Measurements from ENCODE around the gene RRP9.
A peak's percentile ranks its signal among the peaks of the same experiment; 100 is the strongest.

Gene RRP9

DNA sequence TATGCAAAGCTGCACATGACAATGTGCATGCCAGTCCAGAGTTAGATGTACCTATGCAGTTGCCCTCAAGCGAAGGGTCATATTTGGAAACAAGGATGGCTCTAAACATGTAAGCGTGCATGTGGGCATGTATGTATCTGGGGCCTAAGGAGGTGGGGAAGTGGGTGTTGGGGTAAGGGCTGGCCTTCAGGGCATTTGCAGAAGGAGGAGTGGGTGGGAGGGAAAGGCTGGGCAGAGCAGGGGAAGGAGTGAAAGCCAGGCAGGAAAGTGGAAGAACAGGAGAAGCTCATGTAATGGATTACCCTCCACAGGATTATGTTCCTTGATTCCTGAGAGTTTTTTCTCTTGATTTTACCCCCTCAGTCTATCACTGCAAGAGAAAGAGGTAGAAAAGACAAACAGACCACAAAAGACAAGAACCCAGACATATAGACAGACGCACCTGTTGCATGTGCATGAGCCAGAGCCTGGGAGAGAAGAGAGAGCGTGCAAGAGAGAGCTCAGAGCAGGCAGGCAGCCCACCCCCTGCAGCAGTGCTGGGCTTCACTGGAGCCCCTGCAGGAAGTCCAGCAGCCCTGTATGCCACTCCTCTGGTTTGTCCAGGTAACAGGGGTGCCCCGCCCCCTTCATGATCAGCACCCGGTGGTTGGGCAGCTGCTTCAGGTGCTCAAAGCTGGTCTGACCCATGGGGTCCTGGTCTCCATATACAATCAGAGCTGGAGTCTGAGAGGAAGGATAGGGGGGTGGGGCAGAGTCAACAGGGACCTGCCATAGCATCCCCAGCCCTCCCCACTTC lies 27.4 kb upstream of the RRP9 start:
- H3K9ac ChIP-seq (ENCODE audit: low read depth, low read length): no peak overlapping the region
- H3K4me3 ChIP-seq (ENCODE audit: low read depth, low read length): peak overlapping the region; percentile 41
- H3K36me3 ChIP-seq (ENCODE audit: control insufficient read depth, insufficient read depth, low read length): peaks cover 5% of the 10 kb centered on the region
- H3K4me1 ChIP-seq (ENCODE audit: control insufficient read depth, insufficient read depth, low read length): peaks cover 27% of the 10 kb centered on the region
- no peaks in the 10 kb centered on the region for H3K9me3 ChIP-seq (ENCODE audit: control insufficient read depth, insufficient read depth, low read length)
- H3K27me3 ChIP-seq (ENCODE audit: control insufficient read depth, insufficient read depth, low read length): peaks cover 19% of the 10 kb centered on the region

DNA sequence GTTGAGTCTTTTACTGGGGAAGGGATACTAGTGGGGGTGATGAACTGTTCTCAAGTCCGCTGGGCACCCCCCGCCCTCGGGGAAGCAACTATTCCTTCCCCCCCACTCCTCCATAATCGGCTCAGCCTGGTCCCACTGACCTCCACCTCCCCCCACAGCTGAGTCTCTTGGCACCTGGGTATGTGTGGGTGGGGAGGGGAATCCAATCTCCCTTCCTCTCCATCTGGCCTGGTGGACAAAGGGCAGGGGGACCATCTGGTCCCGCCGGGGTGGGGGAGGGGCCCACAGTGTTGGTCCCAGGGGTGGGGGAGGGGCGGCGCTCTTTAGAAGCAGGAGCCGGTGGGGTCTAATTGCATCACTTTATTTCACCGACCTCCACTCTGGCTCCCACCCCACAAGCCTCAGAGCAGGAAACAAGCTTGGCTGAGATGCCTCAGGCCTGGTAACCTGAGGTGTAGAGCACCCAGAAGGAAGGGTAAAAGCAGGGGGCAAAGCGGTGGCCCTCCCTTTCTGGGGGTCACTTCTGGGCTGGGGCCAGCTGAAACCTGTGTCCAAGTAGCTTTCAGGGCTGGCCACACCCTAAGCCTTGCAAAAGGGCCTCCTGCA lies 26.6 kb upstream of the RRP9 start:
- peaks cover 26% of the 10 kb centered on the region for H3K4me1 ChIP-seq (ENCODE audit: control insufficient read depth, insufficient read depth, low read length)
- no peaks in the 10 kb centered on the region for H3K9me3 ChIP-seq (ENCODE audit: control insufficient read depth, insufficient read depth, low read length)
- peak overlapping the region; percentile 73 for H3K9ac ChIP-seq (ENCODE audit: low read depth, low read length)
- peak overlapping the region; percentile 78 for H3K4me3 ChIP-seq (ENCODE audit: low read depth, low read length)
- H3K27me3 ChIP-seq (ENCODE audit: control insufficient read depth, insufficient read depth, low read length): peaks cover 18% of the 10 kb centered on the region
- peaks cover 5% of the 10 kb centered on the region for H3K36me3 ChIP-seq (ENCODE audit: control insufficient read depth, insufficient read depth, low read length)

DNA sequence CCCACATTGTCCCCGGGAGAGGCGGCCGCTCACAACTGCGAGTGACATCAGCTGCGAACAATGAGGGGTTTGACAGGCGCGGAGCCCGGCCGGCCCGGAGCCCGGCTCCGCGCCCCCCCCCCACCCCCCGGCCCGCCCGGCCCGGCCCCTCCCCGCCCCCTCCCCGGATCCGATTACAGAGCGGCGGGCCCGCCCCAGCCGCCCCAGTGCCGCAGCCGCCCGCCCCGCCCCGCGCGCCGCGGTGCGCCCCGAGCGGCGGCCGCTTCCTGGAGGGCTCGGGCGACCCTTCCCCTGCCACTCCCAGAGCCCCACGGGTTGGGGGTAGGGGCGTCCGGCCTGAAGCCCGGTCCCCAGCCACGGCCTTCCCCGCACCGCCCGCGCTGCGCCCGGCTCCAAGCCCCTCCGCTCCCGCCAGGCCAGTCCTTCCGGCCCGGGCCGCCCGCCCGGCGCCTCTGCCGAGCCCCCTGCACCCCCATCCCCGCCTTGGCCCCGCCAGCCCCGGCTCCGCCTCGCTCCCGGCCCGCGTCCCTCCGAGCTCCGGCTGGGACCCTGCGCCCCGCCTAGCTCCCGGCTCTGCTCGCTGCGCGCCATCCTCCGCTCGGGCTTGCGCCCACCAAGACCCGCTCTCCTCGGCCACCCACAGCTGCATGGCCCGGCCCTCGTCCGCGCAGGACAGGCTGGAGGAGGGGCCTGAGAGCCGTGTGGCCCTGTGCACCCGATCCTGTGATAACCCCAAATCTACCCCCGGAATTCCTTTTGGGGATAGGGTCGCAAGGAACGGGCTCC lies 25.9 kb upstream of the RRP9 start, which contains the start of gene PCBP4:
Gene PCBP4, minus strand, starts transcription at position 71 of the 786 bp plus-strand sequence. CDS start 6,214 bp downstream, outside the sequence.
- no peaks in the 10 kb centered on the region for H3K9me3 ChIP-seq (ENCODE audit: control insufficient read depth, insufficient read depth, low read length)
- peak within 1 kb of the TSS; percentile 78 for H3K4me3 ChIP-seq (ENCODE audit: low read depth, low read length)
- peaks cover 29% of the 10 kb centered on the region for H3K4me1 ChIP-seq (ENCODE audit: control insufficient read depth, insufficient read depth, low read length)
- H3K36me3 ChIP-seq (ENCODE audit: control insufficient read depth, insufficient read depth, low read length): peaks cover 5% of the 10 kb centered on the region
- peaks cover 22% of the 10 kb centered on the region for H3K27me3 ChIP-seq (ENCODE audit: control insufficient read depth, insufficient read depth, low read length)
- peak within 1 kb of the TSS; percentile 73 for H3K9ac ChIP-seq (ENCODE audit: low read depth, low read length)

DNA sequence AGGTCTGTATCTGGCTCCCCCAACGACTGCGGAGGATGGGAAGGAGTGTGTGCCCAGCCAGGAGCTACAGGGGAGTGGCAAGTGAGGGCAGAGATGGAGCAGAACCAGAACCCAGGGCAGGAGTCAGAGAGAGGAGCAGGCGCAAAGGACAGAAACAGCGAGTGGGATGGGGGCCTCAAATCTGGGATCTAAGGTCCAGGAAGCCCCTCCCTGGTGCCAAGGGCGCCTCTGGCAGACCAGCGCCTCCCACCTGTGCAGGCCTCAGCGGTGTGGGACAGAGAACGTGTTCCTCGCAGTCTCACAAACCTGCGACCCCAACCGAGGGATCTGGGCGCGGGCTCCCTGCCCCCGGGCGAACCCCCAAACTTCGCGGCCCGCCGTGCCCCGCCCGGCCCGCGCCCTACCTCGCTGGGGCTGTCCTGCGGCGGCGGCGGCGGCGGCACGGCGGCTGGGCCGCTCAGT lies 25.2 kb upstream of the RRP9 start:
- Histone ChIP-seq H3K4me1 (ENCODE audit: control insufficient read depth, insufficient read depth, low read length) (peaks cover 29% of the 10 kb centered on the region), H3K36me3 (ENCODE audit: control insufficient read depth, insufficient read depth, low read length) (peaks cover 5% of the 10 kb centered on the region), H3K27me3 (ENCODE audit: control insufficient read depth, insufficient read depth, low read length) (peaks cover 26% of the 10 kb centered on the region), H3K9me3 (ENCODE audit: control insufficient read depth, insufficient read depth, low read length) (no peaks in the 10 kb centered on the region), H3K4me3 (ENCODE audit: low read depth, low read length) (peak overlapping the region; percentile 61), H3K9ac (ENCODE audit: low read depth, low read length) (no peak overlapping the region)

DNA sequence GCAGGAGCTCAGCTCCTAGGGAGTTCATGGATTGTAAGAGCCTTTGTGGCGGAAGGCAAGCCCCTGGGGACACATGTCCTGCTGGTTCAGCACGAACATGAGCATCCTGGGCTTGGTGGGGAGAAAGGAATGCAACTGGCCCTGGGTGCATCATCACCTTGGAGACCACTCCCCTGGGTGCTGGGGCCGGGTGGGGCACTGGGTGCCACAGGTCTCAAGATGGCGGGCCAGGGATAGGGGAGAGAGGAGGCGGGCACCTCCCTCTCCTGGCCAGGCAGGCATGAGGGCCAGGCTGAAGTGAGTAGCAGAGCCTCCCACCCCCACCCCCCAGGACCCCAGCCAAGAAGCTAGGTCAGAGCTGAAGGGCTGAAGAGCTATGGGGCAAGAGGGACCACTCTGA lies 24.8 kb upstream of the RRP9 start:
- peak overlapping the region; percentile 61 for H3K4me3 ChIP-seq (ENCODE audit: low read depth, low read length)
- no peak overlapping the region for H3K9ac ChIP-seq (ENCODE audit: low read depth, low read length)
- peaks cover 4% of the 10 kb centered on the region for H3K36me3 ChIP-seq (ENCODE audit: control insufficient read depth, insufficient read depth, low read length)
- no peaks in the 10 kb centered on the region for H3K9me3 ChIP-seq (ENCODE audit: control insufficient read depth, insufficient read depth, low read length)
- H3K4me1 ChIP-seq (ENCODE audit: control insufficient read depth, insufficient read depth, low read length): peaks cover 29% of the 10 kb centered on the region
- H3K27me3 ChIP-seq (ENCODE audit: control insufficient read depth, insufficient read depth, low read length): peaks cover 26% of the 10 kb centered on the region

DNA sequence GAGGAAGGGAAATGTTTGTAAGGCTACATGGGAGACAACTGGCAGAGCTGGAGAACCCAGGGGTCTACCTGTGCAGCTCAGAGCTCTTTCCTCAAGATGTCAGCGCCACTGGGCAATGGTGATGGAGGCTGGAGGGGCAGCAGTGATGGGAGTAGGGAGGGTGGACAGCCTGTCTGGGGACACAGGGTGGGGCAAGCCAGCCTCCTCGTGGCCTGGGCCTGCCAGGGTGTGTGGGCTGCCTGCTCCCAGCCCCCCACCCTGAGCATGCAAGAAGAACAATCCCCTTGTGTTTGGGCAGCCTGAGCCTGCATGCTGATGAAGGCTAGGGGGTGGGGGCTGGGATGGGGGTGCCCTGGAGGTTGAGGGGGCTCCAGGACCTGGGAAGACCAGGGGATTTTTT lies 24.3 kb upstream of the RRP9 start:
- H3K9me3 ChIP-seq (ENCODE audit: control insufficient read depth, insufficient read depth, low read length): no peaks in the 10 kb centered on the region
- H3K36me3 ChIP-seq (ENCODE audit: control insufficient read depth, insufficient read depth, low read length): no peaks in the 10 kb centered on the region
- peaks cover 26% of the 10 kb centered on the region for H3K27me3 ChIP-seq (ENCODE audit: control insufficient read depth, insufficient read depth, low read length)
- H3K9ac ChIP-seq (ENCODE audit: low read depth, low read length): no peak overlapping the region
- peaks cover 29% of the 10 kb centered on the region for H3K4me1 ChIP-seq (ENCODE audit: control insufficient read depth, insufficient read depth, low read length)
- H3K4me3 ChIP-seq (ENCODE audit: low read depth, low read length): peak overlapping the region; percentile 22

DNA sequence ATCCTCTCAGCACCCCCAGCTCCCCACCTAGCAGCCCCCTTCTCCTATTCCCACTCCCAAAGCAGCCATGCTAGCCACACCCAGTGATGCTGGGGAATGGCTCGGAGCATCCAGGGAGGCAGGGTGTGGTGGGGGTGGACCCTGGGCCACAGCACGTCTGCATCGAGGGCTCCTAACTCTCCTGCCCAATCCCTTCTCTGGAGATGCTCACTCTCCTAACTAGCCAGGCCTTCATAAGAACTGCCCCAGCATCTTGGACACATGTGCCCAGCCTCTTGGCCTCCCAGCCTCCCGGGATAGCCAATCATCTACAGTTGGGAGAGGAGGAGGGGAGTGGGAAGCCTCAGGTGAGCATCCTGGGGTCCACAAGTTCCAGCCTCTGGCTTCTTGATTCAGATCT lies 22.8 kb upstream of the RRP9 start:
- peaks cover 26% of the 10 kb centered on the region for H3K27me3 ChIP-seq (ENCODE audit: control insufficient read depth, insufficient read depth, low read length)
- H3K4me1 ChIP-seq (ENCODE audit: control insufficient read depth, insufficient read depth, low read length): peaks cover 29% of the 10 kb centered on the region
- no peaks in the 10 kb centered on the region for H3K9me3 ChIP-seq (ENCODE audit: control insufficient read depth, insufficient read depth, low read length)
- H3K36me3 ChIP-seq (ENCODE audit: control insufficient read depth, insufficient read depth, low read length): peaks cover 2% of the 10 kb centered on the region
- H3K4me3 ChIP-seq (ENCODE audit: low read depth, low read length): peak overlapping the region; percentile 22
- H3K9ac ChIP-seq (ENCODE audit: low read depth, low read length): no peak overlapping the region

DNA sequence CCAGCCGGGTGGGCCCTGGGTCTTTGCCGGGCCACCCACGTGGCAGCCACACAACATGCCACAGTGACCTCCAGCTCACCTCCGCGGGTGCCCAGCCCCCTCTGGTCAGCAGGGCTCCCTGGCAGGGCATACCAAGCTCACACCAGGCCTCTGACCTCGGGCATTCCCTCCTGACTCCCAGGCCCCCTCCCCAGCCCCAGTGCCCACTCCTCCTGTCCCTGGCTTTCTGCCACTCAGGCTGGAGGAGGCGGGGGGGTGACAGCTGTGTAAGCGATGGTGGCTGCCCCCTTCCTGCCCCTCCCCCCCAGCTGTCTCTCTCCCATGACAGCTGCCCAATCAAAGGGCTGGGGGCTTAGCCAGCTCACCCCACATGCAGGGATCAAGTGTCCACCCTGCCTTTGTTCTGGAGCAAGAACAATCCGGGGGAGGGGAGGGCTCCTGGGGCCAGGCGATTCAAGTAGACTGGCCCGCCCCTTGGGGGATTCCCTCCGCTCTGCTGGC lies 22.3 kb upstream of the RRP9 start:
- peak overlapping the region; percentile 22 for H3K4me3 ChIP-seq (ENCODE audit: low read depth, low read length)
- peaks cover 26% of the 10 kb centered on the region for H3K27me3 ChIP-seq (ENCODE audit: control insufficient read depth, insufficient read depth, low read length)
- H3K9ac ChIP-seq (ENCODE audit: low read depth, low read length): no peak overlapping the region
- H3K9me3 ChIP-seq (ENCODE audit: control insufficient read depth, insufficient read depth, low read length): no peaks in the 10 kb centered on the region
- peaks cover 27% of the 10 kb centered on the region for H3K4me1 ChIP-seq (ENCODE audit: control insufficient read depth, insufficient read depth, low read length)
- H3K36me3 ChIP-seq (ENCODE audit: control insufficient read depth, insufficient read depth, low read length): peaks cover 2% of the 10 kb centered on the region

DNA sequence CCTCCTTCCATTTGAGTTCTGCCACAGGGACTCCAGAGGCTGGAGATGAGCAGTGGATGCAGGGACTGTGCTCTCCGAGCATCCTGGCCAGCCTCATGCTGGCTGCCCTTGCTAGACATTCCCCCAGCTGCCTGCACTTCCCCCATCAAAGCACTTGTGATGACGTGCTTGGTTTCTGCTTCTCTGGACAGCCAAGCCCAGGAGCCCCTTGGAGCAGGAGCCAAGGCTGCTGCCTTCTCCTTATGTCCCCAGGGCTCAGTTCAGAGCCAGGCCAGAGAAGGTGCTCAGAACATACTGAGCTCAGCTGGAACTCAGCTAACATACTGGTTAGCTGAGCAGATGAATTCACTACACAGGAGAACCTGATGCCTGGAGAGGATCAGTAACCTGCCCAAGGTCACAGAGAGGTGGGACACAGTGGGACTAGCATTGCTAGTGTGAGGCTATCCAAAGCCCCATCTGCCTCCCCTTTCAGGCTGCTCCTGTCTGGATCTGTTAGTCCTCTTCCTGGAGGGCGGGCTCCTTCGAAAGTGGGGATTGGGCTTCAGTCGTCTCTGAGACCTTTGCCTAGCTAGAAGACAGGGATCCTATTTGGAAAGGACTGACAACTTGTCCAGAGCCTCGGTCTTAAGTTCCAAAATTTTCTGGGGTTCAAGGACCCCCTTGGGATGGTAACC lies 21.3 kb upstream of the RRP9 start:
- Histone ChIP-seq H3K9ac (ENCODE audit: low read depth, low read length) (no peak overlapping the region), H3K4me1 (ENCODE audit: control insufficient read depth, insufficient read depth, low read length) (peaks cover 20% of the 10 kb centered on the region), H3K27me3 (ENCODE audit: control insufficient read depth, insufficient read depth, low read length) (peaks cover 26% of the 10 kb centered on the region), H3K4me3 (ENCODE audit: low read depth, low read length) (no peak overlapping the region), H3K9me3 (ENCODE audit: control insufficient read depth, insufficient read depth, low read length) (no peaks in the 10 kb centered on the region), H3K36me3 (ENCODE audit: control insufficient read depth, insufficient read depth, low read length) (peaks cover 2% of the 10 kb centered on the region)

DNA sequence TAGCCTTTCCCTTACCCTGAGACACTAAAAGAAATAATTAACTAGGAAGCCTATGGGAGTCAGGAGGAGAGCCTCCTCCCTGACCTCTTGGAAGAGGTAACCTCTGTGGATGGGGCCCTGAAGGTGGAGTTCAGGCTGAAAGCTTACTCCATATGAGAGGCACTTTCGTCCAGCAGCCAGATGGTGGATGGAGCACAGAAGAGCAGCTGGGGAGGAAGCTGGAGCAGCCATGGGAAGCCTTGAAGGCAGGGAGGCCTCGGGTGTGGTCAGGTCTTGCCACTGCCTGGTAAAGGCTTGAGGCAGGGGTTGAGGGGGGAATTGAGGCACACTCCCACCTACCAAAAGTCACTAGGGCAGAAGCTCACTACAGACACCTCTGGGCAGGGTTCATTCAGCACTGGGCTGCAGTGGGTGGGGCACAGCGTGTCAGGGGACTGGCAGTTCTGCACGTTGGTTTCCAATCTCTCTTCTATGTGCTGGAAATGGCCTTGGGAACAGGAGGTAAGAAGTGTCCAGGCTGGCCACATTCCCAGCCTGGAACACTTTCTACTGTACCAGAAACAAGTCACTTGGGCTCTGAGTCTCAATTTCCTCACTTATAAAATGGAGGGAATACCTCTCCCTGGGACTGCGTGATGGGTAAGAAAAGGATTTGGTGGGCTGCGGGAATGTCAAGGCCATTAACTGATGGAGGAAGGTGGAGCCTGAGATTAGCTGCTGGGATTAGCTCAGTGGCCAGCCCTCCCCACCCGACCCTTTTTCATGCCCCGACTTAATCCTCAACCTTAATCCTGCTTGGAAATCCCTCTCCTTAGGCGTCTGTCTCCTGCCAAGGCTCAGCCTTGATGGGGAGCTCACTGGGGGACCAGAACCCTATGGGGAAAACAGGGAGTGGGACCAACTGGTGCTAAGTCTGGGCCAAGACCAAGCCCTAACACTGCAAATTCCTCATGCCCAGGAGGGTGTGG lies 20.2 kb upstream of the RRP9 start:
- Histone ChIP-seq H3K27me3 (ENCODE audit: control insufficient read depth, insufficient read depth, low read length) (peaks cover 27% of the 10 kb centered on the region), H3K9me3 (ENCODE audit: control insufficient read depth, insufficient read depth, low read length) (no peaks in the 10 kb centered on the region), H3K4me1 (ENCODE audit: control insufficient read depth, insufficient read depth, low read length) (peaks cover 20% of the 10 kb centered on the region), H3K9ac (ENCODE audit: low read depth, low read length) (no peak overlapping the region), H3K36me3 (ENCODE audit: control insufficient read depth, insufficient read depth, low read length) (peaks cover 2% of the 10 kb centered on the region), H3K4me3 (ENCODE audit: low read depth, low read length) (no peak overlapping the region)

Data from iPS-15b (cell line).